ENCODE data around the gene GLRX5. TPM values are rescaled to one million over a fixed set of nuclear protein-coding genes. Genes with fewer than 3 reads are reported as not detected.

The GLRX5 gene
- total and polyA plus RNA-seq, 2 experiments from 2014 or later = 91.4 to 130 TPM

DNA sequence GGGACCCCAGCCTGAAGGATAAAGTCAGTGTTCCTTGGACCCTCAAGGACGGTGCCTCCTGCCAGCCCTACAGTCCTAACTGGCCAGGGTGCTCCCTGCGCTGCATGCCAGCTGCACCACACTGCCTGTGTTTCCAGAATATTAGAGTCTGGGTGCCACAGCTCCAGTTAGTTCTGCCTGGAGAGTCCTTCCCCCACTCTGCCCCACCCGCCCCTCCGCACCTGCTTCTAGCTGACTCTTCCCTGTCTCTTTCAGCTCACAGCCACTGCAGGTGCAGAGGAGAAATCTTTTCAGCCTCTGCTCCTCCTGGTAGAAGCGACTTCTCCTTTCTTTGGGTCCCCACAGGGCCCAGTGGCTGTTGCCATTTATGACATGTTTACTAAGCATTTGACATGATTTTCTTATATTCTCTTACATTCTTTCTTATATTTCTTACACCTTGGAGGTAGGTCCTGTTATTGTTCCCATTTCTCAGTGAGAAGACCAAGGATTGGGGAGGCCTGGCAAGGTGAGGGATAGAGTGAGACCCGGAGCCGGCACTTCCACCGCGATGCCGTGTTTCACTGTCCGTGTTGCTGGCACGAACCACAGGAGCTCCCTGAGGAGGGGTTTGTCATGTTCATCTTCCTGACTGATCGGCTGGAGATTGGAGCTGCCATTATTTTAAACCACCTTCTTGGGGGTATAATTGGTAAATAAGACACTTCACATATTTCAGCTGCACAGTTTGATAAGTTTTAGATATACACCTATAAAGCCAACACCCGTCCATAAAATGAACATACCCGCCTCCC, 47.8 kb upstream of the GLRX5 start:
- H3K36me3 ChIP-seq (ENCODE audit: insufficient read depth) = no peaks in the 10 kb centered on the region
- H3K27ac ChIP-seq (ENCODE audit: low read depth) = no peak overlapping the region
- H3K4me2 ChIP-seq = no peak overlapping the region
- no peak for ATAC-seq
- Mint-ChIP-seq H3K36me3 (ENCODE audit: low read depth) (no peaks in the 10 kb centered on the region), H3K9me3 (no peaks in the 10 kb centered on the region), H3K27me3 (ENCODE audit: insufficient read depth, low read depth, poor library complexity) (peaks cover 3% of the 10 kb centered on the region), H3K4me1 (peaks cover 14% of the 10 kb centered on the region; the same call in 2 of the 3 replicates), H3K27ac (no peak overlapping the region), H3K4me3 (no peak overlapping the region)
- no peak for TF ChIP-seq CREB1 (CRISPR knock-in tag; IDR thresholded peaks at IDR 0.05; ENCODE audit: low read depth)
- no peak for TF ChIP-seq NANOG (IDR thresholded peaks at IDR 0.05; ENCODE audit: borderline replicate concordance)
- no peak for TF ChIP-seq EZH2phosphoT487 (IDR thresholded peaks at IDR 0.05; ENCODE audit: unreplicated experiment)
- TF ChIP-seq, protein P1, sequence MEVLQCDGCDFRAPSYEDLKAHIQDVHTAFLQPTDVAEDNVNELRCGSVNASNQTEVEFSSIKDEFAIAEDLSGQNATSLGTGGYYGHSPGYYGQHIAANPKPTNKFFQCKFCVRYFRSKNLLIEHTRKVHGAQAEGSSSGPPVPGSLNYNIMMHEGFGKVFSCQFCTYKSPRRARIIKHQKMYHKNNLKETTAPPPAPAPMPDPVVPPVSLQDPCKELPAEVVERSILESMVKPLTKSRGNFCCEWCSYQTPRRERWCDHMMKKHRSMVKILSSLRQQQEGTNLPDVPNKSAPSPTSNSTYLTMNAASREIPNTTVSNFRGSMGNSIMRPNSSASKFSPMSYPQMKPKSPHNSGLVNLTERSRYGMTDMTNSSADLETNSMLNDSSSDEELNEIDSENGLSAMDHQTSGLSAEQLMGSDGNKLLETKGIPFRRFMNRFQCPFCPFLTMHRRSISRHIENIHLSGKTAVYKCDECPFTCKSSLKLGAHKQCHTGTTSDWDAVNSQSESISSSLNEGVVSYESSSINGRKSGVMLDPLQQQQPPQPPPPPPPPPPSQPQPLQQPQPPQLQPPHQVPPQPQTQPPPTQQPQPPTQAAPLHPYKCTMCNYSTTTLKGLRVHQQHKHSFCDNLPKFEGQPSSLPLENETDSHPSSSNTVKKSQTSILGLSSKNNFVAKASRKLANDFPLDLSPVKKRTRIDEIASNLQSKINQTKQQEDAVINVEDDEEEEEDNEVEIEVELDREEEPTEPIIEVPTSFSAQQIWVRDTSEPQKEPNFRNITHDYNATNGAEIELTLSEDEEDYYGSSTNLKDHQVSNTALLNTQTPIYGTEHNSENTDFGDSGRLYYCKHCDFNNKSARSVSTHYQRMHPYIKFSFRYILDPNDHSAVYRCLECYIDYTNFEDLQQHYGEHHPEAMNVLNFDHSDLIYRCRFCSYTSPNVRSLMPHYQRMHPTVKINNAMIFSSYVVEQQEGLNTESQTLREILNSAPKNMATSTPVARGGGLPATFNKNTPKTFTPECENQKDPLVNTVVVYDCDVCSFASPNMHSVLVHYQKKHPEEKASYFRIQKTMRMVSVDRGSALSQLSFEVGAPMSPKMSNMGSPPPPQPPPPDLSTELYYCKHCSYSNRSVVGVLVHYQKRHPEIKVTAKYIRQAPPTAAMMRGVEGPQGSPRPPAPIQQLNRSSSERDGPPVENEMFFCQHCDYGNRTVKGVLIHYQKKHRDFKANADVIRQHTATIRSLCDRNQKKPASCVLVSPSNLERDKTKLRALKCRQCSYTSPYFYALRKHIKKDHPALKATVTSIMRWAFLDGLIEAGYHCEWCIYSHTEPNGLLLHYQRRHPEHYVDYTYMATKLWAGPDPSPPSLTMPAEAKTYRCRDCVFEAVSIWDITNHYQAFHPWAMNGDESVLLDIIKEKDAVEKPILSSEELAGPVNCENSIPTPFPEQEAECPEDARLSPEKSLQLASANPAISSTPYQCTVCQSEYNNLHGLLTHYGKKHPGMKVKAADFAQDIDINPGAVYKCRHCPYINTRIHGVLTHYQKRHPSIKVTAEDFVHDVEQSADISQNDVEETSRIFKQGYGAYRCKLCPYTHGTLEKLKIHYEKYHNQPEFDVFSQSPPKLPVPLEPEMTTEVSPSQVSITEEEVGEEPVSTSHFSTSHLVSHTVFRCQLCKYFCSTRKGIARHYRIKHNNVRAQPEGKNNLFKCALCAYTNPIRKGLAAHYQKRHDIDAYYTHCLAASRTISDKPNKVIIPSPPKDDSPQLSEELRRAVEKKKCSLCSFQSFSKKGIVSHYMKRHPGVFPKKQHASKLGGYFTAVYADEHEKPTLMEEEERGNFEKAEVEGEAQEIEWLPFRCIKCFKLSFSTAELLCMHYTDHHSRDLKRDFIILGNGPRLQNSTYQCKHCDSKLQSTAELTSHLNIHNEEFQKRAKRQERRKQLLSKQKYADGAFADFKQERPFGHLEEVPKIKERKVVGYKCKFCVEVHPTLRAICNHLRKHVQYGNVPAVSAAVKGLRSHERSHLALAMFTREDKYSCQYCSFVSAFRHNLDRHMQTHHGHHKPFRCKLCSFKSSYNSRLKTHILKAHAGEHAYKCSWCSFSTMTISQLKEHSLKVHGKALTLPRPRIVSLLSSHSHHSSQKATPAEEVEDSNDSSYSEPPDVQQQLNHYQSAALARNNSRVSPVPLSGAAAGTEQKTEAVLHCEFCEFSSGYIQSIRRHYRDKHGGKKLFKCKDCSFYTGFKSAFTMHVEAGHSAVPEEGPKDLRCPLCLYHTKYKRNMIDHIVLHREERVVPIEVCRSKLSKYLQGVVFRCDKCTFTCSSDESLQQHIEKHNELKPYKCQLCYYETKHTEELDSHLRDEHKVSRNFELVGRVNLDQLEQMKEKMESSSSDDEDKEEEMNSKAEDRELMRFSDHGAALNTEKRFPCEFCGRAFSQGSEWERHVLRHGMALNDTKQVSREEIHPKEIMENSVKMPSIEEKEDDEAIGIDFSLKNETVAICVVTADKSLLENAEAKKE (CRISPR knock-in tag; IDR thresholded peaks at IDR 0.05) = no peak
- TF ChIP-seq, protein P2, sequence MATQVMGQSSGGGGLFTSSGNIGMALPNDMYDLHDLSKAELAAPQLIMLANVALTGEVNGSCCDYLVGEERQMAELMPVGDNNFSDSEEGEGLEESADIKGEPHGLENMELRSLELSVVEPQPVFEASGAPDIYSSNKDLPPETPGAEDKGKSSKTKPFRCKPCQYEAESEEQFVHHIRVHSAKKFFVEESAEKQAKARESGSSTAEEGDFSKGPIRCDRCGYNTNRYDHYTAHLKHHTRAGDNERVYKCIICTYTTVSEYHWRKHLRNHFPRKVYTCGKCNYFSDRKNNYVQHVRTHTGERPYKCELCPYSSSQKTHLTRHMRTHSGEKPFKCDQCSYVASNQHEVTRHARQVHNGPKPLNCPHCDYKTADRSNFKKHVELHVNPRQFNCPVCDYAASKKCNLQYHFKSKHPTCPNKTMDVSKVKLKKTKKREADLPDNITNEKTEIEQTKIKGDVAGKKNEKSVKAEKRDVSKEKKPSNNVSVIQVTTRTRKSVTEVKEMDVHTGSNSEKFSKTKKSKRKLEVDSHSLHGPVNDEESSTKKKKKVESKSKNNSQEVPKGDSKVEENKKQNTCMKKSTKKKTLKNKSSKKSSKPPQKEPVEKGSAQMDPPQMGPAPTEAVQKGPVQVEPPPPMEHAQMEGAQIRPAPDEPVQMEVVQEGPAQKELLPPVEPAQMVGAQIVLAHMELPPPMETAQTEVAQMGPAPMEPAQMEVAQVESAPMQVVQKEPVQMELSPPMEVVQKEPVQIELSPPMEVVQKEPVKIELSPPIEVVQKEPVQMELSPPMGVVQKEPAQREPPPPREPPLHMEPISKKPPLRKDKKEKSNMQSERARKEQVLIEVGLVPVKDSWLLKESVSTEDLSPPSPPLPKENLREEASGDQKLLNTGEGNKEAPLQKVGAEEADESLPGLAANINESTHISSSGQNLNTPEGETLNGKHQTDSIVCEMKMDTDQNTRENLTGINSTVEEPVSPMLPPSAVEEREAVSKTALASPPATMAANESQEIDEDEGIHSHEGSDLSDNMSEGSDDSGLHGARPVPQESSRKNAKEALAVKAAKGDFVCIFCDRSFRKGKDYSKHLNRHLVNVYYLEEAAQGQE (IDR thresholded peaks at IDR 0.05; ENCODE audit: unreplicated experiment) = no peak
- no peak for TF ChIP-seq POLR2AphosphoS5 (IDR thresholded peaks at IDR 0.05; ENCODE audit: low read depth)
- no peak for TF ChIP-seq JUNB (IDR thresholded peaks at IDR 0.05; ENCODE audit: unreplicated experiment)
- no peak for TF ChIP-seq ZNF331 (CRISPR knock-in tag; IDR thresholded peaks at IDR 0.05; ENCODE audit: low read depth)
- TF ChIP-seq, protein P3, sequence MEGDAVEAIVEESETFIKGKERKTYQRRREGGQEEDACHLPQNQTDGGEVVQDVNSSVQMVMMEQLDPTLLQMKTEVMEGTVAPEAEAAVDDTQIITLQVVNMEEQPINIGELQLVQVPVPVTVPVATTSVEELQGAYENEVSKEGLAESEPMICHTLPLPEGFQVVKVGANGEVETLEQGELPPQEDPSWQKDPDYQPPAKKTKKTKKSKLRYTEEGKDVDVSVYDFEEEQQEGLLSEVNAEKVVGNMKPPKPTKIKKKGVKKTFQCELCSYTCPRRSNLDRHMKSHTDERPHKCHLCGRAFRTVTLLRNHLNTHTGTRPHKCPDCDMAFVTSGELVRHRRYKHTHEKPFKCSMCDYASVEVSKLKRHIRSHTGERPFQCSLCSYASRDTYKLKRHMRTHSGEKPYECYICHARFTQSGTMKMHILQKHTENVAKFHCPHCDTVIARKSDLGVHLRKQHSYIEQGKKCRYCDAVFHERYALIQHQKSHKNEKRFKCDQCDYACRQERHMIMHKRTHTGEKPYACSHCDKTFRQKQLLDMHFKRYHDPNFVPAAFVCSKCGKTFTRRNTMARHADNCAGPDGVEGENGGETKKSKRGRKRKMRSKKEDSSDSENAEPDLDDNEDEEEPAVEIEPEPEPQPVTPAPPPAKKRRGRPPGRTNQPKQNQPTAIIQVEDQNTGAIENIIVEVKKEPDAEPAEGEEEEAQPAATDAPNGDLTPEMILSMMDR (conservative IDR thresholded peaks at IDR 0.05; ENCODE audit: low read depth in 2 of 2) = no peak
- TF ChIP-seq STAT1 (IDR thresholded peaks at IDR 0.05; ENCODE audit: unreplicated experiment) = no peak
- TF ChIP-seq, protein P4, sequence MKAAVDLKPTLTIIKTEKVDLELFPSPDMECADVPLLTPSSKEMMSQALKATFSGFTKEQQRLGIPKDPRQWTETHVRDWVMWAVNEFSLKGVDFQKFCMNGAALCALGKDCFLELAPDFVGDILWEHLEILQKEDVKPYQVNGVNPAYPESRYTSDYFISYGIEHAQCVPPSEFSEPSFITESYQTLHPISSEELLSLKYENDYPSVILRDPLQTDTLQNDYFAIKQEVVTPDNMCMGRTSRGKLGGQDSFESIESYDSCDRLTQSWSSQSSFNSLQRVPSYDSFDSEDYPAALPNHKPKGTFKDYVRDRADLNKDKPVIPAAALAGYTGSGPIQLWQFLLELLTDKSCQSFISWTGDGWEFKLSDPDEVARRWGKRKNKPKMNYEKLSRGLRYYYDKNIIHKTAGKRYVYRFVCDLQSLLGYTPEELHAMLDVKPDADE (IDR thresholded peaks at IDR 0.05) = no peak
- no peak for TF ChIP-seq ZNF114 (CRISPR knock-in tag; IDR thresholded peaks at IDR 0.05)
- no peak for TF ChIP-seq EZH2 (IDR thresholded peaks at IDR 0.05; ENCODE audit: low read depth, unreplicated experiment)
- no peaks in the 10 kb centered on the region for H3K79me2 ChIP-seq (replicated peaks; ENCODE audit: insufficient read depth)
- no peaks in the 10 kb centered on the region; the same call in 1 of the 2 replicates for H3K4me1 ChIP-seq (ENCODE audit: insufficient read depth)
- H3K9me2 ChIP-seq (ENCODE audit: insufficient read depth) = no peaks in the 10 kb centered on the region
- no peaks in the 10 kb centered on the region for H3F3A ChIP-seq (replicated peaks; ENCODE audit: low read depth)
- no peaks in the 10 kb centered on the region for H4K20me1 ChIP-seq (replicated peaks; ENCODE audit: insufficient read depth)
- DNase-seq (ENCODE audit: low spot score) = no peak
- no peak overlapping the region for H2AFZ ChIP-seq
- no peaks in the 10 kb centered on the region for H3K27me3 ChIP-seq (ENCODE audit: insufficient read depth)
- H3K4me3 ChIP-seq = no peak overlapping the region
